Glutamatergic neuron (in vitro differentiated cells): ENCODE results near the gene UST. TPM values are rescaled to one million over a fixed set of nuclear protein-coding genes. Genes with fewer than 3 reads are reported as not detected.

ENCODE experiments used
- DNase-seq: peaks from one replicate; pipeline ENCODE4 v3.0.0; 2022
- H3K27ac Mint-ChIP-seq: one replicate; pipeline ENCODE4 v1.8.0; 2020; ENCODE audit warnings: mild to moderate bottlenecking, mixed read lengths, inconsistent platforms; ENCODE audit not compliant: unreplicated experiment
- H3K27me3 Mint-ChIP-seq: one replicate; pipeline ENCODE4 v1.8.0; 2020; ENCODE audit warnings: mild to moderate bottlenecking, moderate library complexity, mixed read lengths, inconsistent platforms; ENCODE audit not compliant: unreplicated experiment
- H3K36me3 Mint-ChIP-seq: one replicate; pipeline ENCODE4 v1.8.0; 2020; ENCODE audit warnings: mild to moderate bottlenecking, mixed read lengths, inconsistent platforms; ENCODE audit not compliant: unreplicated experiment
- H3K4me1 Mint-ChIP-seq: one replicate; pipeline ENCODE4 v1.8.0; 2020; ENCODE audit warnings: mild to moderate bottlenecking, low read depth, mixed read lengths, inconsistent platforms; ENCODE audit not compliant: unreplicated experiment
- H3K4me3 Mint-ChIP-seq: one replicate; pipeline ENCODE4 v1.8.0; 2020; ENCODE audit warnings: mild to moderate bottlenecking, mixed read lengths, inconsistent platforms; ENCODE audit not compliant: unreplicated experiment
- H3K9me3 Mint-ChIP-seq: one replicate; pipeline ENCODE4 v1.8.0; 2020; ENCODE audit warnings: mild to moderate bottlenecking, moderate library complexity, mixed read lengths, inconsistent platforms; ENCODE audit not compliant: unreplicated experiment
- total RNA-seq: library from RNA; stranded (reverse); fragmentation: NEBNext Ultra II Directional; extraction: Animal tissue kit (Norgen Biotek cat#: 25700); gene quantifications from one replicate; pipeline ENCODE4 v1.2.1, GENCODE V29; 2021; ENCODE audit not compliant: unreplicated experiment
- TF ChIP-seq, protein P1 (sequence below): fragments of 200-600 bp; sonication (generic); IDR thresholded peaks from one replicate; pipeline ENCODE4 v1.5.0; 2021; ENCODE audit not compliant: partially characterized antibody, unreplicated experiment

UST gene
- total RNA-seq, 1 donor from 2014 or later = 11.2 TPM

GRCh38 chr6:148831064-148831463 is 84.2 kb downstream of the UST start:
- Mint-ChIP-seq H3K36me3 (no peaks in the 10 kb centered on the region), H3K4me3 (no peak overlapping the region), H3K4me1 (peaks cover 6% of the 10 kb centered on the region), H3K9me3 (no peaks in the 10 kb centered on the region), H3K27me3 (no peaks in the 10 kb centered on the region), H3K27ac (no peak overlapping the region)
- DNase-seq = no peak
- TF ChIP-seq, protein P1, sequence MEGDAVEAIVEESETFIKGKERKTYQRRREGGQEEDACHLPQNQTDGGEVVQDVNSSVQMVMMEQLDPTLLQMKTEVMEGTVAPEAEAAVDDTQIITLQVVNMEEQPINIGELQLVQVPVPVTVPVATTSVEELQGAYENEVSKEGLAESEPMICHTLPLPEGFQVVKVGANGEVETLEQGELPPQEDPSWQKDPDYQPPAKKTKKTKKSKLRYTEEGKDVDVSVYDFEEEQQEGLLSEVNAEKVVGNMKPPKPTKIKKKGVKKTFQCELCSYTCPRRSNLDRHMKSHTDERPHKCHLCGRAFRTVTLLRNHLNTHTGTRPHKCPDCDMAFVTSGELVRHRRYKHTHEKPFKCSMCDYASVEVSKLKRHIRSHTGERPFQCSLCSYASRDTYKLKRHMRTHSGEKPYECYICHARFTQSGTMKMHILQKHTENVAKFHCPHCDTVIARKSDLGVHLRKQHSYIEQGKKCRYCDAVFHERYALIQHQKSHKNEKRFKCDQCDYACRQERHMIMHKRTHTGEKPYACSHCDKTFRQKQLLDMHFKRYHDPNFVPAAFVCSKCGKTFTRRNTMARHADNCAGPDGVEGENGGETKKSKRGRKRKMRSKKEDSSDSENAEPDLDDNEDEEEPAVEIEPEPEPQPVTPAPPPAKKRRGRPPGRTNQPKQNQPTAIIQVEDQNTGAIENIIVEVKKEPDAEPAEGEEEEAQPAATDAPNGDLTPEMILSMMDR = no peak

DNA sequence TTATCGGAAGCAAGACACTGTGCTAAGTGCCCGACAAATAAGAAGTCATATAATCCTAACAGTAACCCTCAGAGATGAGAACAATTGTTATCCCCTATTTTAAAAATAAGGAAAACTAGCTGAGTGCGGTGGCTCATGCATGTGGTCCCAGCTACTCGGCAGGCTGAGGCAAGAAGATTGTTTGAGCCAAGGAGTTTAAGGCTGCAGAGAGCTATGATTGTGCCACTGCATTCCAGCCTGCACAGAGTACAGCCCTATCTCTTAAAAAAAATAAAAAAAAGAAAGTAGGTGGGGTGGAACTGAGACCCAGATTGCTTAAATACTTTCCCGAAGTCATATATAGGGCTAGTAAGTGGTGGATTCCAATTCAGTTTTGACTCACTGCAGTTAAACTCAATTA is 84.7 kb downstream of the UST start:
- Mint-ChIP-seq H3K27ac (no peak overlapping the region), H3K36me3 (no peaks in the 10 kb centered on the region), H3K9me3 (no peaks in the 10 kb centered on the region), H3K27me3 (no peaks in the 10 kb centered on the region), H3K4me3 (no peak overlapping the region), H3K4me1 (peaks cover 6% of the 10 kb centered on the region)
- TF ChIP-seq, protein P1 = no peak
- no peak for DNase-seq

DNA sequence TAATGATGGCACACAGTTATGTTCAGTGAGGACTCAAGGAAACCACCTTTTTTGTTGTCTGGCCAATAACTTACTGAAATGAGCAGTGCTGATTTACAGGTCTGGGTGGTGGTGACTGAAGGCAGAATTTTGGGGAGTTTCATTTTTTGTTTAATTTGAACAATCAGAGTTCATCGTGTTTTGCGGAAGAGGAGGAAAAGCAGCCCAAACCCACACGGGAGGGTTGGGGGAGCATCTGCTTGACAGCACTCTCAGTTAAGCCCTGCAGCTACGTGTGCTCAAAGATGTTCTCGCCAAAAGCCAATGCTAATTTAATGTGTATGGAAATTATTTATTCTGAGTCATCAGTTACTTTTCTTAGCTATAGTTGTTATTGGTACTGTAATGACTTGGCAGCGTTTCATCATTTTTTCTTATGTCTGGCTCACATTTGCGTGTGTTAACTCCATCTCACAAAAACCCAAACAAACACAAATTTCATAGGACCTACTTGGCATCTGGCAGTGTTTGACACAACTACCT is 89.2 kb downstream of the UST start:
- TF ChIP-seq, protein P1 = no peak
- Mint-ChIP-seq H3K27ac (peak overlapping the region; percentile 9), H3K4me3 (peak overlapping the region; percentile 21), H3K4me1 (peaks cover 9% of the 10 kb centered on the region), H3K36me3 (peaks cover 4% of the 10 kb centered on the region), H3K27me3 (no peaks in the 10 kb centered on the region), H3K9me3 (no peaks in the 10 kb centered on the region)
- no peak for DNase-seq

- no peak overlapping the region for H3K4me3 Mint-ChIP-seq
- H3K36me3 Mint-ChIP-seq = peaks cover 4% of the 10 kb centered on the region
- TF ChIP-seq, protein P1 = no peak
- H3K27ac Mint-ChIP-seq = no peak overlapping the region
- DNase-seq = no peak
- peaks cover 9% of the 10 kb centered on the region for H3K4me1 Mint-ChIP-seq
- H3K27me3 Mint-ChIP-seq = no peaks in the 10 kb centered on the region
- no peaks in the 10 kb centered on the region for H3K9me3 Mint-ChIP-seq
Measured at GRCh38 chr6:148836751-148837150, 89.9 kb downstream of the UST start.

DNA sequence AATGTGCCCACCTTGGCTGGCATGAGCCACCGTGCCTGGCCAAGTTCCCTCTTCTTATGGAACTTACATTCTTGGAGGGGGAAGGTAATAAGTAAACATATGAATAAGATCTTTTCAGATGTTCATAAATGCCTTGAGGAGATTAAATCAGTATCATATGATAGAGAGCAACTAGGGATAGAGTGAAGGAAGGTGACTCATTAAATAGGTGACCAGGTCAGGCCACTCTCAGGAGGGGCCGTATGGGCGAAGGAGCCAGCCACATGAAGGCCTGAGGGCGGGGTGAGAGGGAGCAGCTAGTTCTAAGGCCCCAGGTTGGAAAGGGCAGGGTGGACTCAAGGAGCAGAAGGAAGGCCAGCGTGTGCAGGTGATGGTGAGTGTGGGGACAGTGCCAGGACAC is 91.1 kb downstream of the UST start:
- Mint-ChIP-seq H3K9me3 (no peaks in the 10 kb centered on the region), H3K27ac (peak overlapping the region; percentile 41), H3K4me3 (peak overlapping the region; percentile 1)

More for the DNA sequence above, 91.1 kb downstream of the UST start:
- TF ChIP-seq, protein P1 = no peak
- DNase-seq = no peak
- Mint-ChIP-seq H3K4me1 (peaks cover 14% of the 10 kb centered on the region), H3K36me3 (peaks cover 4% of the 10 kb centered on the region), H3K27me3 (no peaks in the 10 kb centered on the region)
